RCC 7860 (cell line): Measurements from ENCODE around the gene GAS6.
A peak's percentile ranks its signal among the peaks of the same experiment; 100 is the strongest.
"Not testable (repeated sequence)": the region's sequence is repeated elsewhere in the genome, so short reads cannot be mapped to it uniquely, and the experiment has no call there.

Experiments
- DNase-seq: peaks from one replicate; pipeline ENCODE4 v3.0.0-alpha.2; 2015; ENCODE audit warnings: low spot score
- FAIRE-seq: peaks from 2 replicates; lab custom pipeline; 2012; peaks lifted over from hg19 to GRCh38; lab: Jason Lieb, UNC

The GAS6 gene

DNA sequence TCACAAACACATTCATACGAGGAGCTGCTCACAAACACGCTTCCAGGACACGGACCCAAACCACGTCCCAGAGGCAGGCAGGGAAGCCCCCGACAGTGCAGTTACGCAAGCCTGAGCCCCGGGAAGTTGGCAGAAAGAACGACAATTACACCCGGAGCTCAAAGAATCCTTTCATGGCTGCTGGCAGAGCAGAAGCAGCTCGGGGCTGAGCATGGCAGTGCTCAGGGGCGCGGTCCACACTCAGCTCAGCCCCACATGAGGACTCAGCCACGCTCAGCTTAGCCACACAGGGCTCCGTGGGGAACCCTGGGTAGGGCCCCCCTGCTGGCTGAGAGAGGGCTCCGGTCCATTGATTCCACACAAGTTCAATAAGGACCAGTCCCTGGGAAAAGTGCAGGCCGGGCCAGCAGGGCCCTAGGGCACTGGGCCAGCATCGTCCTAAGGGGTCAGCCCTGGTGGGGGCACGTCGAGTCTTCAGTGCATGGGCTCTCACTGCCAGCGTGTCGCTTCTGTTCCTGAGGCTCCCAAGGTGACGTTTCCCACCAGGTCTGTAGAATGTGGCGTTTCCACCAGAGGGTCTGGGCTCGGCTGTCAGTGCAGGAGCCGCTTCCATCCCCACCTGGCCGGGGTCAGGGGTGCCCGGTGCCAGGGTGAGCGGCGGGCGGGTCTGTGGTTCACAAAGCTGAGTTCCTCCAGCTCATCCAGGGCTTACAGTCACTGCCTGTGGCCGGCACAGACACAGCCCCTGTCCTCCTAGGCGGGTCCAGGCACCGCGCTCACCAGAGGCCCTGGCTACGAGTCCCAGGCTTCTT lies 23.1 kb downstream of the GAS6 start:
- DNase-seq (no peak), FAIRE-seq (no peak)

DNA sequence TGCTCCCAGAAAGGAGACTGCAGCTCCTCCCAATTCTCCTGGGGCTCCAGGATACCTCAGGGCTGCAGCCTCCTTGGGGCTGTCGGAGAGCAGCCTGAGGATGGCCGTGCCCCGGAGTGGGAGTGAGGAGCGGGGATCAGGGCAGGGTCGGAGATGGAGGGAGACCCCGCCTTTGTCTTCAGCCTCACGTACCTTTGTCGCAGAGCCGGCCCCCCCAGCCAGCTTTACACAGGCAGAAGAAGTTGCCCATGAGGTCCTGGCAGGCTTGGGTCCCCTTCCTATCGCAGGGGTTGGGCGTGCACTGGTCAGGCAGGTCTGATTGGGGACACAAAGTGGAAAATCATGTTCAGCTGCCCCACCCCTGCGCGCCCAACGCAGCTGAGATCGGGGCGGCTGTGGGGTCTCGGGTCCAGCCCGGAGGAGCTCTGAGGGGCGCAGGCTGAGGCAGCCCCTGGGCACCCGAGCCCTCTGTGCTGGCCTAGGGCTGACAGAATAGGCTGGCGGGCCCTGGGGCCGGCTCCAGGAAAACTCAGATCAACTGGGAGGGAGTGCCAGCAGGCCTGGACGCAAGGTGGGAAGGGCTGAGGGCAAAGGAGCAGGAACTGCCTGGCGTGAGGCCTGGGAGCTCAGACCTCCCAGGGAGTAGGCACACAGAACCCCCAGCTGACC lies 24.2 kb downstream of the GAS6 start:
- DNase-seq (no peak), FAIRE-seq (no peak)

DNA sequence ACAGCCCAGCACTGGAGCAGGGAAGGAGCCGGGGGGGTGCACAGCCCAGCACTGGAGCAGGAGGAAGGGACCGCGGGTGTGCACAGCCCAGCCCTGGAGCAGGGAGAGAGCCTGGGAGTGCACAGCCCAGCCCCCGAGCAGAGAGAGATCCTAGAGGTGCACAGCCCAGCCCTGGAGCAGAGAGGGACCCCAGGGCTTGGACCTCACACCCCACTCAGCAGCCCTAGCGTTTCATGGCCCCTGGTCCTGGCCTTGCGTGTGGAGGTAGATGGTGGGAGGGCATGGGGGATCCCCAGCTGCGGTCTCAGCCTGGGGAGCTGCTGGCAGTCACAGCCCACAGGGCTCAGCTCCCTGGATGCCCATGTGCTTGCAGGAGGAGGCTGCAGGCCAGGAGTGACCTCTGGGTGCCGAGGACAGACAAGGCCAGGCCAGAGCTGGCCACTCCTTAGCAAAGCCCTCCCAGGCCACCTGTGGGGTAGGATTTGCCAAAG lies 25.1 kb downstream of the GAS6 start:
- no peak for FAIRE-seq

DNA sequence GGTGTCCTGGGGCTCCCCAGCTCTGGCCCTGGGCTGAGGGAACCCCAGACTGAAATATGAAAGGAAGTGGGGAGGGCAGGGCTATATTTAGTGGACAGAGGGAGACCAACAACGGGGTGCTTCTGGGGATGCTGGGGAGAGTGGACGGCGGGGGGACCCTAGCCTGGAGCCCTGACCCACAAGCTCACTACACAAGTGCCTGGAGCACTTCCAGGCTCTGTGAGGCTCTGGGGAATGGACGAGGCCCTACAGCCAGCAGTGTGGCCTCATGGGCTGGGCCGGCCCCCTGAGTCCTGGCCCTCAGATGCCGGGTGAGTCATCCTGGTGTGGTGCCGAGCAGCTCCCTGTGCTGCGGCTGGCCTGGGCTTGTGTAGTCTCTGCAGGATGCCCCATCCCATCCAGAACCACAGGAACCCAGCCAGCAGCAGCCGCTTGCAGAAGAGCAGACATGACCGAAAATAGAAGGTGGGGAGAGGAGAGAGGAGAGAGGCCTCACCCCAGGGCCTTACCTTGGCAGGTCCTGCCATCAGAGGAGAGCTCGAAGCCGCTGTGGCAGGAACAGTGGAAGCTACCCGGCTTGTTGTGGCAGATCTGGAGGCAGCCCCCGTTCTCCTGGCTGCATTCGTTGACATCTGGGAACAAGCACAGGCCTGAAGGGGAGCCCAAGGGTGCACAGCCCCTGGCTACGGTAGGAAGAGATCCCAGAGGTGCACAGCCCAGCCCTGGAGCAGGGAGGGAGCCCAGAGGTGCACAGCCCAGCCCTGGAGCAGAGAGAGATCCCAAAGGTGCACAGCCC lies 26.1 kb downstream of the GAS6 start:
- DNase-seq = peak; percentile 91
- peak; percentile 83 for FAIRE-seq

More for the DNA sequence above, 25.1 kb downstream of the GAS6 start:
- no peak for DNase-seq

DNA sequence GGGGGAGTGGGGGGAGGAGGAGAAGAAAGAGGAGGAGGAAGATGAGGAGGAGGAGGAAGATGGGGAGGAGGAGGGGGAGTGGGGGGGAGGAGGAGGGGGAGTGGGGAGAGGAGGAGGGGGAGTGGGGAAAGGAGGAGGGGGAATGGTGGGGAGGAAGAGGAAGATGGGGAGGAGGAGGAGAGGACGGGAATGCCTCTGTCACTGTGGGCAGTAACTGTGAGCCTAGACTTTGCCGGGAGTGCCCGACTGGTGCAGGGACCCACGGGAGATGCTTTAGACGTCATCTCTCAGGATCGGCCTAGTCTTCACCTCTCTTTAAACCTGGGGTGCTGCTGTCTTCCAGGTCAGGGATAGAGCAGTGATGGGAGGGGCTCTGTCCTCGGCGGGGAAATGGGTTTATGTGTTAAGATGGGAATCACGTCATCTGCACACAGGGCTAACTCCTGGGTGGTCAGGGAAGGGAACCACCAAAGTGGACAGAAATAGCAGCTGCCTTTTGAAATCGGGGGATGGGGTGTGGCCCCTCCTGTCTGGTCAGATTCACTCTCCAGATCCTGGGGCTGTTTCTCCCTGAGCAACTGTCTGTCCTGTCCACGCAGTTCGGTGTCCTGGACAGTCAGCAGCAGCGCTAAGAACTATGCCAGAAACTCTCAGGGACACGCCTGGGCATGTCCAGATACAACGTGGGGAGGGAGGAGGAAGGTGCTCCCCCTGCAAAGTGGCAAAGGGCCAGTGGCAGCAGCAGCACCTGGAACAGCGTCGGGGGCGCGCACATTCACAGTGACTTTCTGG lies 26.9 kb downstream of the GAS6 start:
- DNase-seq = peak; percentile 62

DNA sequence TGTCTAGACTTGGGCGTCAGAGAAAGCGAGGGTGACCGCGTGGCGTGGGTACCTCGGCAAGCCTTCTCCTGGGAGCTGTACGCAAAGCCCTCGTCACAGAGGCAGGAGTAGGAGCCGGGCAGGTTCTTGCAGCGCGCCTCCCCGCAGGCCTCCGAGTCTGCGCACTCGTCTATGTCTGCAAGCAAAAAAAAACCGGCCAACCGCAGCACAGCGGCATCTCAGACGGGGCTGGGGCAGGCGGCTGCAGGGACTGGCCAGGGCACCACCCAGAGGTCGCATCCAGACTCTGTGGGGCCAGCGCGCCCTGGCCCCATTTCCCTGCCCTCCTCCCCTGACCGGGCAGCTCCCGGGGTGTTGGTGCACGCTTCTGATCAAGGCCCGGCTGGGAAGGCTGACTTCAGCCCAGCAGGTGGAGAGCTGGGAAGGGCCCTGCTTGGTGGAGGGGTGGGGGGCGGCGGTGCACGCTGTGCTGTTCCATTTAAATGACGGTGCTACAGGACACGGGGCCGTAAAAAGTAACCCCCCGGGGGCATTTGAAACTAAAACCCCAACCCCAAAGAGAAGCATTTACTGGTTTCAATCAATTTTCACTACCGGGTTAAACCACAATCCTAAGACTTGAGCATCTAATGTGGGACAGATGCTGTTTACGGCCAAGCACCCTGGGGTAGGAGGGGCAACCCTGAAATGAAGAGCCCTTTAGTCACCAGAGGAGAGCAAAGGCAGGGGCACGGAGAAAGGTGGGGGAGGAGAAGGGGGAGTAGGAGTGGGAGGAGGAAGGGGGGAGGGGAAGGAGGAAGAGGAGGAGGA lies 28.2 kb downstream of the GAS6 start:
- DNase-seq (no peak), FAIRE-seq (no peak)

More for the DNA sequence above, 26.9 kb downstream of the GAS6 start:
- no peak for FAIRE-seq

DNA sequence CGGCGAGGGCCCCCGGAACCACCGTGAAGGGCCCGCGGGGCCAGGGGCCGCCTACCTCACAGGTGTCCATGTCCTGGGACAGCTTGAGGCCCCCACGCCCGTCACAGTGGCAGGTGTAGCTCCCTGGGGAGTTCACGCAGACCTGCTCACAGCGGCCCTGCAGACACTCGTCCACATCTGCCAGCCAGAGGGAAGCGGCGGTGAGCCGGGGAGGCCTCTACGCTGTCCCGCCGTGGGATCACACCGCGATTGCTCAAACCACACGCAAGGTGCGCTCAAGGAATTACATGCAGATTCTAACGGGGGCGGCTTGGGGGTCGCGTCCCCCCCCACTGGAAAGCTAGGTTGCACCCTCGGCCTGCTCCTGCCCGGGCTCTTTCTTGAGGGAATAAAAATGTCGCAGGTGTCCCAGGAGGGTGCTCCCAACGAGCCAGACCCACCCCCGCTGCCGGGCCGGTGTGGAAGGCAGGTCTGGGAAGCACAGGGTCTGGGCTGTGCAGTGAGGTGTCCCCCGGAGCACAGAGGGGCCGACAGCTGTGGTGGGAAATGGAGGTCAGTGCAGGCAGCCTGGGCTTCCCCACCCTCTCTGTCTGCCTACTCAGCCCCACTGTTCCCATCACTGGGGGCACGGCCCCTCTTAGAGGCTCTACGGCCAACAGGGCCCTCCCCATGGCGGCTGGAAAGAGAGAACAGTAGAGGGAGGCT lies 29.2 kb downstream of the GAS6 start:
- FAIRE-seq = no peak
- no peak for DNase-seq

DNA sequence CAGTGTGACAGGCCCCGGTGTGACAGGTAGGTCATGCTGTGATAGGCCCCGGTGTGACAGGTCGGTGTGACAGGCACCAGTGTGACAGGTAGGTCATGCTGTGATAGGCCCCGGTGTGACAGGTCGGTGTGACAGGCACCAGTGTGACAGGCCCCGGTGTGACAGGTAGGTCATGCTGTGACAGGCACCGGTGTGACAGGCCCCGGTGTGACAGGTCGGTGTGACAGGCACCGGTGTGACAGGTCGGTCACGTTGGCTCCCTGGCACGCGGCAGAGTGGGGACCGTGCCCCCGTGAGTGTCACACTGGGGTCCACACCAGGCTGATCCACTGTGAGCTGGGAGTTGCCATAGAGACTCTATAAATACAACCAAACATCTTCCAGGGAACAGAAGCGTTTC lies 29.9 kb downstream of the GAS6 start:
- not testable (repeated sequence) for DNase-seq, FAIRE-seq

DNA sequence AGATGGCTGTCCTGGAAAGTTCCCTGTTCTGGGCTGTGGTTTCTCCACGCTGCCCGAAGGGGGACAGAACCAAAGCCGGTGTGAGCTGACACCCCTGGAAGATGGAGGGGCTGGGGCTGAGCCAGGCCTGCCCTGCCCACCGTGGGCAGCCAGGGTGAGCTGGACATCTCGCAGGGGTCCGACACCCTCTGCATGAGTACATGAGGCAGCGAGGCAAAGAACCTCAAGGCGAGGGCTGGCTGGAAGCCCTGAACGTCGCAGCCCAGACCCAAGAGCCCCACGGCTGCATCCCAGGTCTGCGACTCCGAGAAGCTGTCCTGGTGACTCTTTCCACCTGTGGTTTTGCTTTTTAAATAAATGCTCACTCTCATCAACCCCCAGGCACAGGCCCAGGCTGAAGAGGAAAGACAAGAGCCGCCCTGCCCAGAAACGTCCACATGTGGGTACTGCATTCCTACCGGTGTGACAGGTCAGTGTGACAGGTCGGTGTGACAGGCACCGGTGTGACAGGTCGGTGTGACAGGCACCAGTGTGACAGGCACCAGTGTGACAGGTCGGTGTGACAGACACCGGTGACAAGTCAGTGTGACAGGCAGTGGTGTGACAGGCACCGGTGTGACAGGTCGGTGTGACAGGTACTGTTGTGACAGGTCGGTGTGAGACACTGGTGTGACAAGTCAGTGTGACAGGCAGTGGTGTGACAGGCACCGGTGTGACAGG lies 30.6 kb downstream of the GAS6 start:
- FAIRE-seq = no peak
- DNase-seq = no peak

DNA sequence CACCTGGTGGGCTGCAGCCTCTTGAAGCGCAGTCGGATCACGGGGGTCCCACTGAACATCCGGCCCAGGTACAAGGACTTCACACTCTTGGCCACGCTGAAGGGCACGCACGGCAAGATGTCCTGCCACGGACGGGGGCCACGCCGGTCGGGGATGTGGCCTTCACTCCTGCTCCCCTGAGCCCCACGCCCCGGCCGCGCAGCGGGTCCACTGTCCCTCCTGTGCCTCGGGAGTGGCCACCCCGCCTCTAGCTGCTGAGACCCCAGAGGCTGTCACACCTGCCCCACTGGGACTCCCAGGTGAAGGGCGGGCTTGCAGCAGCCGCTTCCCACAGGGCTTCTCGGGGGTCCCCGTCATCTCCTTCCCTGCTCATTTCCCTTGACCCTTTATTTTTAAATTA lies 31.2 kb downstream of the GAS6 start:
- DNase-seq (no peak), FAIRE-seq (no peak)

DNA sequence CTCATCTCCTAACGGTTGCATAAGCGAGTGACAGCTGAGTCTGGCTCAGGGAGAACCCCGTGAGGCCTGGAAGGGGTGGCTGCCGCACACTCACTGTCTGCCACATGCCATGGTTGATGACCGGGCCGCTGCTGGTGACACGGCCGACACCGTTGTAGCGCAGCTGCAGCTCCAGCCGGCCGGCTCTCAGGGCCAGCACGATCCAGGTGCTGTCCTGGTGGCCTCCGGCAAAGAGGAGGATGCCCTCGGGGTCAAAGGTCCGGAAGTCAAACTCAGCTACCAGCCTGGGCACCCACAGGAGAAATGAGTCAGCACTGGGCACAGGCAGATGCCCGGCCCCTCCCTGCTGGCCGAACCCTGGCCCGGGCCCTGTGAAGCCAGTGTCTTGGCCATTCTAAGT lies 31.7 kb downstream of the GAS6 start:
- FAIRE-seq = no peak
- peak; percentile 57 for DNase-seq

DNA sequence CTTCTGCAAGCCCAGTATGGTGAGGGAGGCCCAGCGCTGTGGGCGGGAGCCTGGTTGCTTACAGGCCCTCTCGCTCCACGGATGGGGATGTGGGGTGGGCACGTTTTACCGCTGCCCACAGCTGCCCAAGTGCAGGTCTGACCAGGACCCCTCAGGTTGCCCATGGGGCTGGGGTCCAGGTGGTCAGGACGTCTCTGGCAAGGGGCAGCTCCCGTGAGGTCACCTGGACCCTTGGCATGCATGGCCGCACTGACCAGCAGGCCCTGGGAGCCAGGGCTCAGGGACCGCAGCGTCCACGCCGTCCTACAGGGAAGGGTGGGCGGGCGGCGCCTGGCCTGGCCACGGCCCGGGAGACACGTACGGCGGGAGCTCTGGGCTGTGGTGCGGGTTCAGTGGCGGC lies 32.8 kb downstream of the GAS6 start:
- DNase-seq (no peak), FAIRE-seq (no peak)

DNA sequence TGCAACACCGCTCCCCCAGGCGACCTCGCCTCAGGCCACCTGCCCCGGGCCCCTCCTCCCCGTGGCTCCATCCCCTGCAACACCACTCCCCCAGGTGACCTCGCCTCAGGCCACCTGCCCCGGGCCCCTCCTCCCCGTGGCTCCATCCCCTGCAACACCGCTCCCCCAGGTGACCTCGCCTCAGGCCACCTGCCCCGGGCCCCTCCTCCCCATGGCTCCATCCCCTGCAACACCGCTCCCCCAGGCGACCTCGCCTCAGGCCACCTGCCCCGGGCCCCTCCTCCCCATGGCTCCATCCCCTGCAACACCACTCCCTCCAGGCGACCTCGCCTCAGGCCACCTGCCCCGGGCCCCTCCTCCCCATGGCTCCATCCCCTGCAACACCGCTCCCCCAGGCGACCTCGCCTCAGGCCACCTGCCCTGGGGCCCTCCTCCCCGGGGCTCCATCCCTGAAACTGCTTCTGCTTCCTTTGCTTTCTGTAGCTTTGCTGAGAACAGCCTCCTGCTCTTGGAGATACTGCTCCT lies 33.4 kb downstream of the GAS6 start:
- not testable (repeated sequence) for FAIRE-seq, DNase-seq

DNA sequence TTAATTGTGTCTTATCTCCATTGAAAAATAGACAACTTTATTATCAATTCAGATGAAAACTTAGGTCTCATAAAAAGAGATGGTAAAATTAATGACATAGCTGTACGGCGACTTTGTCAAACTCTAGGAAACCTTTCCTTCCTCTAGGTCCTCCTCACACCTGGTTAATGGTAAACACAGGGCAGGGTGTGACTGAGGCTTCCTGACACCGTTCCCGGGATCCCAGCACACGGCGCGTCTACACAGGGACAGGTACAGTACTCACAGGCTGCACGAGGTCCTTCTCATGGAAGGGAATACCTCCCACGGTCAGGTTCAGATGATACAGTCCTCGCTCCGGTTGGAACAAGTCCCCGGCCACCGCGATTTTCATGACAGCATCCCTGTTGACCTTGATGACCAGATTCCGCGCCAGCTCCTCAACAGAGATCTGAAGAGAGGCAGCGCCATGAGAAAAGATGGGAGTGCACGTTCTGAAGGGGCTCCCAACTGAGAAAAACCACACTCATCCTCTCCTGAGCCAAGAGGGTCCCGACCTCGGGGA lies 35.5 kb downstream of the GAS6 start:
- FAIRE-seq = no peak

DNA sequence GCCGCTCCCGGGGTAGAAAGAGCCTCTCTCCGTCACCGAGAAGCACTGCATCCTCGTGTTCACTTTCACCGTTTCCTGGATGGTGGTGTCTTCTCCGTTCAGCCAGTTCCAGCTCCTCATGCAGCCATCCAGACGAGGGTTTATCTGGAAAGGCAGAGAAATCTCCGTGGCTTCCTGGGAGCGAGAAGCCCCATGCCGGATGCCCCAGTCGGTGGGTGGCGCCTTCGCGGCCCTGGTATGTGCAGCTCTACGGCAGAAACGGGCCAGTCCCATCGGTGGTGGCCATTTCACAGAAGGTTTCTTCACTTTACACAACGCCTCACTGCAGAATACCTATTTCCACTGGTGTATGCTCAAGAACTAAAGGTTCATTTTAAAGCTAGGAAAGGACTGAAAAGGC lies 36.9 kb downstream of the GAS6 start:
- DNase-seq (no peak), FAIRE-seq (no peak)

More for the DNA sequence above, 35.5 kb downstream of the GAS6 start:
- no peak for DNase-seq

DNA sequence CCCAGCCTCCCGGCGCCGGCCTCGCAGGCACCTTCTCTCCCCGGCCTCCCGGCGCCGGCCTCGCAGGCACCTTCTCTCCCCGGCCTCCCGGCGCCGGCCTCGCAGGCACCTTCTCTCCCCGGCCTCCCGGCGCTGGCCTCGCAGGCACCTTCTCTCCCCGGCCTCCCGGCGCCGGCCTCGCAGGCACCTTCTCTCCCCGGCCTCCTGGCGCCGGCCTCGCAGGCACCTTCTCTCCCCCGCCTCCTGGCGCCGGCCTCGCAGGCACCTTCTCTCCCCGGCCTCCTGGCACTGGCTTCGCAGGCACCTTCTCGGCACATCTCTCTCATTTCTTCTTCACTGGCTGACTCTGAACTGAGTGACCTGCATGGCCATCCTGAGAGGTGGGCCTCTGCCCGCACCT lies 37.4 kb downstream of the GAS6 start:
- not testable (repeated sequence) for FAIRE-seq, DNase-seq

DNA sequence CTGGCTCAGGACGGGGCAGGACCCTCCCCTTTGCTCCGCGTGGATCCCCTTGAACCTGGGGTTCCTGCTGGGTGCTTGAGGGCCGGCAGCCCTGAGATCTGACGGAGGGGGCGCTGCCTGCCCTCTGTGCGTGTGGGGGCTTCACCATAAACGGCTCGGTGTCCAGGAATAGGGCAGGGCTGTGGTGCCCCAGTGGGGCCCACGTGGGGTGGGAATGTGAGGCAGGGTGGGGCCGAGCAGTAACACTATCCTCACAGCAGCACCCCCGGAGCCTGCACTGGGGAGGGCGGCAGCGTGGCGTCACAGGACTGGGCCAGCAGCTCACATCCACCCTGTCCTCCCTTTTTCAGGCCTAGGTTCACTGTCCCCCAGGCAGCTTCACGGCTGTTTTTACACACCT lies 38.0 kb downstream of the GAS6 start:
- no peak for FAIRE-seq
- DNase-seq = no peak

DNA sequence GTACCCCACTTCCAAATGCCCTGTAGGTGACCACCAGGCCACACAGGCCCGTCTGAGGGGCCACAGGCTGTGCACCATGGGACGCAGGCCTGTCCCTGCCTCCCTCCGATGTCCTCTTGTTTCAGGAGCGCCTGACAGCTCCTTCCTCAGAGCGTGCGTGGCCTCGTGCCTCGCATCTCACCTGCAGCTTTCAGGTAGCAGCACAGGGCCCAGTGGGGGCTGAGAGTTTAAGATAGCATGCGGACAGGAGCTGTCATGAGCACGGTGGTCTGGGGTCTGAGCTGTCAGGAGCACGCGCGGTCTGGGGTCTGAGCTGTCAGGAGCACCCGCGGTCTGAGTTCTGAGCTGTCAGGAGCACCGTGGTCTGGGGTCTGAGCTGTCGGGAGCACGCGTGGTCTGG lies 40.1 kb downstream of the GAS6 start:
- FAIRE-seq (no peak), DNase-seq (no peak)
